Osteoblast (primary cell): ENCODE data around the gene CTDSP2. TPM values are rescaled to one million over a fixed set of nuclear protein-coding genes. Genes with fewer than 3 reads are reported as not detected.
A peak's percentile ranks its signal among the peaks of the same experiment; 100 is the strongest.
"Not testable (repeated sequence)": the region's sequence is repeated elsewhere in the genome, so short reads cannot be mapped to it uniquely, and the experiment has no call there.

Experiments
- DNase-seq: peaks from one replicate; pipeline ENCODE4 v3.0.0; 2011; ENCODE audit warnings: low spot score, mixed read lengths; ENCODE audit not compliant: insufficient read length; ENCODE audit errors: missing footprints
- H2AFZ ChIP-seq: 2 replicates; pipeline ENCODE4 v1.6.0; 2011; ENCODE audit warnings: mild to moderate bottlenecking, low read length
- H3K27ac ChIP-seq: 2 replicates; pipeline ENCODE4 v1.5.1; 2011; ENCODE audit warnings: mild to moderate bottlenecking, low read depth, low read length, moderate library complexity
- H3K27me3 ChIP-seq: 2 replicates; pipeline ENCODE4 v1.6.0; 2012; ENCODE audit warnings: mild to moderate bottlenecking, control low read depth, inconsistent platforms, low read length, moderate library complexity; ENCODE audit not compliant: insufficient read depth
- H3K36me3 ChIP-seq: 2 replicates; pipeline ENCODE4 v1.5.1; 2011; ENCODE audit warnings: mild to moderate bottlenecking, low read length, control low read depth, moderate library complexity; ENCODE audit not compliant: insufficient read depth
- H3K4me1 ChIP-seq: 2 replicates; pipeline ENCODE4 v1.5.1; 2011; ENCODE audit warnings: mild to moderate bottlenecking, low read length, control low read depth, moderate library complexity; ENCODE audit not compliant: insufficient read depth
- H3K4me2 ChIP-seq: 2 replicates; pipeline ENCODE4 v1.6.0; 2011; ENCODE audit warnings: mild to moderate bottlenecking, low read length; ENCODE audit not compliant: insufficient read depth
- H3K4me3 ChIP-seq: fragments of 200-600 bp; sonication (generic); 3 replicates; pipeline ENCODE4 v1.5.1; 2012; ENCODE audit warnings: mild to moderate bottlenecking, low read length, inconsistent platforms; ENCODE audit not compliant: insufficient read depth
- H3K79me2 ChIP-seq: 2 replicates; pipeline ENCODE4 v1.6.0; 2012; ENCODE audit warnings: mild to moderate bottlenecking, low read length, control low read depth, inconsistent platforms; ENCODE audit not compliant: insufficient read depth
- H3K9me3 ChIP-seq: 2 replicates; pipeline ENCODE4 v1.5.1; 2011; ENCODE audit warnings: low read depth, low read length, control low read depth
- H4K20me1 ChIP-seq: 2 replicates; pipeline ENCODE4 v1.6.0; 2012; ENCODE audit warnings: mild to moderate bottlenecking, low read length, control low read depth; ENCODE audit not compliant: insufficient read depth
- CTCF ChIP-seq: IDR thresholded peaks from 2 replicates; pipeline ENCODE4 v1.5.1; 2011; ENCODE audit warnings: mild to moderate bottlenecking, low read depth, low read length, moderate library complexity; ENCODE audit errors: extremely low read depth
- total RNA-seq: library from RNA; depleted of rRNA; stranded (reverse); fragments of >200 nt; gene quantifications from 2 replicates; pipeline ENCODE4 v1.2.3, GENCODE V29; 2012

The CTDSP2 gene
- total RNA-seq, 1 donor: 116 TPM

- TF ChIP-seq CTCF: no peak
- Histone ChIP-seq H3K27me3 (no peaks in the 10 kb centered on the region), H4K20me1 (no peaks in the 10 kb centered on the region), H3K27ac (peak overlapping the region; percentile 85), H2AFZ (peak overlapping the region; percentile 20), H3K36me3 (no peaks in the 10 kb centered on the region), H3K79me2 (no peaks in the 10 kb centered on the region), H3K4me1 (peaks cover 46% of the 10 kb centered on the region), H3K9me3 (no peaks in the 10 kb centered on the region), H3K4me2 (peak overlapping the region; percentile 80), H3K4me3 (peak overlapping the region; percentile 62)
- peak; percentile 75 for DNase-seq
Observed at GRCh38 chr12:57888409-57889157, 42.1 kb upstream of the CTDSP2 start.

- Histone ChIP-seq H3K4me1 (peaks cover 38% of the 10 kb centered on the region), H3K79me2 (no peaks in the 10 kb centered on the region), H3K36me3 (no peaks in the 10 kb centered on the region), H4K20me1 (no peaks in the 10 kb centered on the region), H3K4me3 (peak overlapping the region; percentile 62), H3K27ac (peak overlapping the region; percentile 85), H3K9me3 (no peaks in the 10 kb centered on the region), H3K4me2 (peak overlapping the region; percentile 80), H2AFZ (peak overlapping the region; percentile 20), H3K27me3 (no peaks in the 10 kb centered on the region)
- no peak for DNase-seq
- no peak for TF ChIP-seq CTCF
Observed at GRCh38 chr12:57887631-57888408, 41.3 kb upstream of the CTDSP2 start.

- H3K9me3 ChIP-seq, H3K79me2 ChIP-seq, H3K36me3 ChIP-seq, H3K4me2 ChIP-seq, H3K27ac ChIP-seq, H4K20me1 ChIP-seq, H3K4me3 ChIP-seq, H3K27me3 ChIP-seq, DNase-seq: not testable (repeated sequence)
- Histone ChIP-seq H2AFZ (peak overlapping the region; percentile 59), H3K4me1 (peaks cover 36% of the 10 kb centered on the region)
Observed at GRCh38 chr12:57886964-57887363, 40.4 kb upstream of the CTDSP2 start.

GRCh38 chr12:57886542-57886941 lies 40.0 kb upstream of the CTDSP2 start:
- Histone ChIP-seq H4K20me1 (no peaks in the 10 kb centered on the region), H3K27ac (no peak overlapping the region), H3K9me3 (no peaks in the 10 kb centered on the region), H3K27me3 (no peaks in the 10 kb centered on the region), H3K4me1 (peaks cover 33% of the 10 kb centered on the region), H3K4me3 (no peak overlapping the region), H2AFZ (peak overlapping the region; percentile 59), H3K4me2 (no peak overlapping the region), H3K79me2 (no peaks in the 10 kb centered on the region), H3K36me3 (no peaks in the 10 kb centered on the region)
- DNase-seq: no peak
- TF ChIP-seq CTCF: no peak
